GM18505 (cell line): Measurements from ENCODE around the gene CELSR1.

Experiments
- ATAC-seq: cut with Tn5 transposase; IDR thresholded peaks from one replicate; pipeline ENCODE4 v1.9.1; 2021; ENCODE audit not compliant: unreplicated experiment
- POLR2A ChIP-seq: IDR thresholded peaks from 4 replicates; pipeline ENCODE4 v1.6.1; 2011; ENCODE audit warnings: borderline replicate concordance; ENCODE audit not compliant: insufficient read depth, insufficient read length; ENCODE audit errors: extremely low read depth

The CELSR1 gene

DNA sequence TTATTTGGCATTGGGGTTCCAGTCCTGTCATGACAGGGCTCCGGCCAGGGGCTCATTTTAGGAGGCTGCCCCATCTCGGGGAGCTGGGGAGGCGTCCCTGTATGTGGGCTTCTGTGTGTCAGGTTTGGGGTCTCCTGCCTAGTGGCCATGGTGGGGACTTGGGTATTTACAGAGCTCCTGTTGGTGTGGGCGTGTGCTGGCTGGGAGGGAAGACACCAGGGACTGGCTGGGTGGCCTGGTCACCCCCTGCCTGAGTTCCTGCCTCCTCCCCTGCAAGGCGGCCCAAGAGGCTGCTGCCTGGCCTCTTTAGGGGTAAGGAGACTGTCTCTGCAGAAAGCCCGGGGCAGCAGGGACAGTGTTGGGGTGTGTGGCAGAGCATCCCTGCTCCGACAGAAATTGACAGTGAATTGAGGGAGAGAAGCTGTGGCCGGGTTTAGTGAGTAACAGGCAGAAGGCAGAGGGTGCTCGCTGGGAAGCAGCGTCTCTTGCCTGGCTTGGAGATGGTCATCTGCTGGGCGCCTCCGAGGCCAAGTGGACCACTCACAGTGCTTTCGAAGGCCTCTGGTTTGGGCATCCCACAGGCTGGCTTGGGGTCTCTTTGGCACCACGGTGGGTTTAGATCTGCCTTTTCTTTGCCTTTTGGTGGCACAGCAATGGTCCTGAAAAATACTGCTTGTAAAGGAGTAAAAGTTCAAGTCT, 42.5 kb upstream of the CELSR1 start:
- no peak for ATAC-seq

DNA sequence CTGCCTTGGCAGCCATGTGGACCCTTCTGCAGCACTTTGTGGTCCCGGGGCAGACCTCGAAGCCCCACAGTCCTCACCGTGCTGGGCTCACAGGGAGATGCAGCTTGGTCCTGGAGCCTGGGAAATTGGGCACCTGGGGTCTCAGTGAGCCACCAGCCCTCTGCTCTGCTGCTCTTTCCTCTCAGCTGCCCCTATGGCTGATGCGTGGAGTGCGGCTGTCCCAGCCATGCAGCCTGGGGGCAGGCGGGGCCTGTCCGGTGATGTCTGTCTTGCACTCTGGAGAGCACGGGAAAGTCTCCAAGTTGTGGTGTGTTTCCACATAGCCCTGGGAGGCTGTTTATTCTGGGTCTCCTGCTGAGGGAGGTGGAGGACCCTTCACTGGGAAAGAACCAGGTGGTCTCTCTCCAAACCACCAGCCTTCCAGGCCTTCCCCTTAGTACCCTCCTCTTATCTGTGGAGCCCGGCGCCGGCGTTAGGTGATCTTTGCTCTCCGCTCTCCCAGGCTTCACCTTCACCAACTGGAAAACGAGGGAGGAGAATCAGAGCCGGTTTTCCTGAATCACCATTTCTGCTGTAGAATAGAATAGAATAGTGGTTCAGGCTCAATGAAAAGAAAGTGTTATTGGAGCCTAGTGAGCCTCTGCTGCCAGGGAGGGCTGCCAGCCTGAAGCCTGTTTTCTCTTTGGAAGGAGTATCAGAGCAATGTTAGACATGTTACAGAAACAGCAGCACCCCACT, 41.6 kb upstream of the CELSR1 start:
- no peak for TF ChIP-seq POLR2A
- no peak for ATAC-seq

More for the DNA sequence above, 42.5 kb upstream of the CELSR1 start:
- no peak for TF ChIP-seq POLR2A

DNA sequence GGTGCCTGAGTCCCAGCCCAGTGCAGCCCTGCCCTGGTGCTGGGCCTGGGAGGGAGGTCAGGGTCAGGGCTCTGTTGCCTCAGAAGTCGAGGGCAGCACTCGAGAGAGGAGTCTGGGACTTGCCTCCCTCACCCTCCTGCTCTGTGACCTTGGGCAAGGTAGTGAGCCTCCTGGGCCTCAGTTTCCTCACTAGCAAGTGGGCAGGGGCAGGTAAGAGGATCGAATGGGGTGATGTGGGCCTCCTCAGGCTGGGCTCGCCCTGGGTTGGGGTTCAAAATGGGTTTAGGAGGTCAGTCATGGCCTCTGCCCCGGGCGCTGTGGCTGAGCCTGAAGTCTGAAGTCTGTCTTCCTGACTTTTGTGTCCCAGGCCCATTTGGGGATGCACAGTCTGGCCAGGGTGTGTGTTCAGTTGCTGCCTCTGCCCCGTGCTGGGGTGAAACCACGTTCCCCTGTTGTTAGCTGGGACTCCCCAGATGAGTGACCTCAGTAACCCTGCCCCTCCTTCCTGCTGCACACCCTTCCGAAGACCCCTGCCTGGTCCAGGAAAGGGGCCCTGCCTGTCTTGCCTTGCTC, 40.9 kb upstream of the CELSR1 start:
- no peak for TF ChIP-seq POLR2A
- ATAC-seq, result no peak

DNA sequence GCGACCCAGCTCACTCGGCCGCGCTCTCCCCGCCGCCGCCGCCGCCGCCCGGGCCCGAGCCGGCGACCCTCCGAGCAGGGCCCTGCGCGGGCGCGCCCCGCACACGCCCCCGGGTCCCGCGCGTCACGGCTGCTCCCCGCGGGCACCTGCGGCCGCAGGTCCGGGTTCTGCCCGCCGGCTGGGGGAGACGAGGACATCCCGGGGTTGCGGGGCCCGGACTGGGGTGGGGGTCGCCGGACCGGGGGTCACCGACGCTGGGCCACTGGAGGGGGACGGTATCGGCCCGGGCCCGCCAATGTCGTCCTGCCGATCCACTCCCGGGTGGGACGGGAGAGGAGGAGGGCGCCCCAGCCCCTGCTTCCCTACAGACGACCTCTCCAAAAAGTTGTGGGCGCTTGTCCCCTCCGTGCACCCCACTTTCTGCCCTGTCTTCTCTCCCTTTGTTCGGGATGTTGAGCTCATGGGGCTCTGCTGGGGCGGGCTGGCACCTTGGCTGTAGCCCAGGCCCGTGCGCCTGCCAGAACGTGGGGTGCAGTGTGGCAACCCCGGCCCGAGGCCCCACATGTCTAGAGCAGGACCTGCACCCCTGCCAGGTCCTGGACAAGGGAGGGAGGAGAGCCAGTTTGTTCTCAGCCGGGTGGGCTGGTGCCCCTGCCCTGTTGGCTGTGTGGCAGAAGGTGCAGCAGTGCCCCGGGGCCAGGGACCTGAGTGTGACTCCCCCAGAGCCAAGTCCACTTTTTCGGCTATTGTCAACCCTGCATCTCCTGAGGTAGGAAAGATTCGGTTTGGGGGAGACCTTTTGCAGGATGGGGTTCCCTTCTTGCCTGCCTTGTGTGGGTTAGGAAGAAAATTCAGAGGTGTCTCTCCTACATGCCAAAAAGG, 40.2 kb upstream of the CELSR1 start:
- ATAC-seq, result no peak

DNA sequence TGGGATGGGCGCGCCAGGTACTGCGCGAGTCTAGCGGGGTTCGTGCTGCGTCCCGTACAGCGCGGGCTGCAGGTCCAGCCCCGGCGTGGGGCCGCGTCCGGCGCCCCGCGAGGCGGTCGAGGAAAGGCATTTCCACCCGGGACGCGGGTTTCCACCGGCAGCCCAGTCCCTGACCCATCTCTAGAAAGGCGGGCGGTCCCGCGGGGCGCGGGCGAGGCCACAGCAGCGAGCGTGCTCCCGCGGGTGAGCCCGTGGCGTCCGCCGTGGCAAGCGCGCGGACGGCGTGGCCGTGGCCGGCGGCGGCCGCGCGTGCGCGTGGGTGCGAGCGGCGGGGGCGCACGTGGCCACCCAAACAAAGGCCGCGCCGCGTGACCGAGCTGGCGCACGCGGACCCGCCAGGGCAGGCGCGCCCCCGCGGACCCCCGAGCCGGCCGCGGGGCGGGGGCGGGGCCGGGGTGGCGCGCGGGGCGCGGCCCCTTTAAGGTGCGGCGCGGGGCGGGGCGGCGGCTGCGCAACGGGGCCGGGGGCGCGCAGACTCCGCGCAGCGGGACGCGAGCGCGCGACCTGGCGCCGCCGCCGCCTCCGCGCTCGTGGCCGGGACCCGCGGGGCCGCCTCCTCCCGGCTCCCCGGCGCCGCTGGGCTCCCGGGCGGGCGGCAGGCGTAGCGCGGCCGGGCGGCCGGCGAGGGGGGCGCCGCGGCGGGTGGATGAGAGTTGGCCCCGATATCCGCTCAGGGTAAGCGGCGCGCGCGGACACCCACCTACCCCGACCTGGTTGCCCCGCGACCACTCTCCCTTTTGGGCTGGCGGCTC, 39.3 kb upstream of the CELSR1 start:
- ATAC-seq, result no peak
- TF ChIP-seq POLR2A, result no peak

More for the DNA sequence above, 40.2 kb upstream of the CELSR1 start:
- no peak for TF ChIP-seq POLR2A

DNA sequence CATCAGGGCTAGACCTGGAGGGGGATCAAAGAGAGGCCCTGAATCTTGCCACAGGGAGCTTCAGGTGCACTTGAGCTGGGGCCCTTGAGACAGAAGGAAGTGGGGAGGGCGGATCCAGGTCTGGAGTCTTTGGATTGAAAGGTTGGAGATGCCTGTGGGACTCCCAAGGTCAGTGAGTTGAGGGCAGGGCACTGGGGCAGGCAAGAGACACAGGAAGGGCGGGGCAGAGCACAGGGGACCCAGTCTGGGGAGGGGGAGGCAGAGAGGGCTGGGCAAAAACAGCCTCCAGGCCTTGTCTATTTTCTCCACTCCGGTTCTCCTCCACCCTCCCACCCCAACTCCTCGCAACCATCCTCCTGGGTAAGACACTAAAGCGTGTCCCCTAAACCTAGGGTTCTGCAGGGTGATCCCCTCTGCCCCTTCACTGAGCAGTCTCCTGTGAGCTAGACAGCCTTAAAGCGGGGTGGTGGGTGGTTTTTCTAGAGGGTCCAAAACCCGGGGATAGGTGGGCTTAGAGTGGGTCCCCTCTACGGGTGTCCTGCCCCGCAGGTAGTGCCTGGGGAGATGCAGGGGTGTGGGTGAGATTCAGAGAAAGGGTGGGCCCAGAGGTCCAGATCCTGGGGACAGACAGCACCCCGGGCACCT, 38.6 kb upstream of the CELSR1 start:
- ATAC-seq, result no peak
- TF ChIP-seq POLR2A, result no peak

DNA sequence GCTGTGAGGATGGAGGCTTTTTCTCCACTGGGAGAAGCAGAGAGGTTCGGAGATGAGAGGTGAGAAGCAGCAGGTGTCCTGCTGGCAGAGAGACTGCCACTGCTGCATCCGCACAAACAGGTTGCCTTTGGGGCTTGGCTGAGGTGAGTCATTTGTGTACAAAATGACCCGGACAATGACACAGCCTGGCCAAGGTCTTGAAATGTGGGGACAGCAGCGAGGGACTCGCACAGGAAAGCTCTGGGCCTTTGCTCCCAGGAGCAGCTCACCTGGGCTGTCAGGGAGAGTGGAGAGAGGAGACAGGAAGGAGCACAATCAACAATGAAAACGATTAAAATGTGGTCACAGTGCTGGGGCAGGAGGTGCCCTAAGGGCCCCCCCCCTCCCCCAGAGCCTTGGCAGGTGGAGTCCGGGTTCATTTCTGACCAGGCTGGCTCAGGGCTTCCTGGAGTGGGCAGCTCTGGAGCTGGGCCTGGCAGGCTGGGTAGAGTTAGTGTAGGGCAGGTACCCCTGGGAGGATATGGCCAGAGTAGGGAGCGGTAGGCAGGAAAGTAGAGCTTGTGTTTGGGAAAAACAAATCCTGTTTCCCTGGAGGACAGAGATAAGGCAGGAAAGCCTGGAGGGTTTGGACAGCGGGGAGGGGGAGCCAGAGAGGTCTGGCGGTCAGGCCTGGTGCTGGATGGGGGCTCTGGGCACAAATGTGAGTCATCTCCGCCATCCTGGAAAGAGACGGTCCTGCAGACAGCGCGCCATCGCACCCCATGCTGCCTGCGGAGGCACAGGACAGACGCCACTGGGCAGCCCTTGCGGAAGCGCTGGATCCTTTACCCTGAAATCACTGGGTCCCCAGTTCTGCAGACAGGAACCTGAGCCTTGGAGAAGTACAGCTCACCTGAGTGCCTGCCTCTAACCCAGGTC, 37.8 kb upstream of the CELSR1 start:
- no peak for TF ChIP-seq POLR2A
- no peak for ATAC-seq

DNA sequence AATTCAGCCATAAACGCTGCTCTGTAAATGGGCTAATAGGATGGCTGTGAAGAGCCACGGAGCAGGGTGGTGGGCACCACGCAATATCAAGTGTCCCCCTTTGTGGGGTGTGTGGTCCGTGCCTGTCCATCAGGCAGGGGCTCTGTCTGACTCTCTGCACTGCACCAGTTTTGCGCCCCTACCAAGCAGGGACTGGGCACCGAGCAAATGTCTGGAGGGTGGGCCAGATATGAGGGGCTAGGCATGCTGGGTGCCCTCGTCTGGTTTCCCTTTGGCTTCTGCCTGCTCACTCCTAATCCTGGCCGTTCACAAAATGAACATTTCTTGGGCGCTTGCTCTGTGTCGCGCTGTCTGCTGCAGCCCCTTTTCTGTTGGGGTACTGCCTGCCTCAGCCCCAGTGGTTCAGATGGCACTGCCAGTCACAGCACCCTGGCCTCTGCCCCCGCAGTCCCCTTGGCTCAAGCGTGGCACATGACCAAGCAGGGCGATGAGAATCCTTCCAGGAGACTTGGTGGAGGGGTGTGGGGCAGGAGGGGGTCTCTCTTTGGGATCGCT, 37.1 kb upstream of the CELSR1 start:
- no peak for ATAC-seq
- no peak for TF ChIP-seq POLR2A

DNA sequence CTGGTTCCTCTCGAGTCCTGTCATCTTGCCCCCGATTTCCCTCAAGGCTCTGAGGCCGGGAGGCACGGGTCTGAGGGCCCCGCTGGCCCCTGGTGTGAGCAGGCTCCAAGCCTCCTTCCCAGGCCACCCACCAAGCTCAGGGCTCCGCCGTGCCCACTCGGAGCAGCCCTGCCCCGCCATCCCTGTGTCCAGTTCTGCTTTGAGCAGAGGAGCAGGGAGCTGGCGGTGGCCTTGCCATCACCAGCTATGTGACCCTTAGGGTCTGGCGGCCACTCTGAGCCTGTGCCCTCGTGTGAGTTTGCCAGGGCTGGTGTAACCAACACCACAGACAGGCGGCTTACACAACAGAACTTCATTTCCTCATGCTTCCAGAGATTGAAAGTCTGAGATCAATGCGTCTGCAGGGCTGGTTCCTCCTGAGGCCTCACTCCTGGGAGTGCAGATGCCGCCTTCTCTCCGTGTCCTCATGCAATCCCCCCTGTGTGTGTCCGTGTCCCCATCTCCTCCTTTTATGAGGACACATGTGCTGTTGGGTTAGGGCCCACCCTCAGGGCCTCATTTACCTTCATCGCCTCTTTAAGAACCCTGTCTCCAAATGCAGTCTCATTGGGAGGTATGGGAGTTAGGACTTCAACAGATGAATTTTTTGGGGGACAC, 36.5 kb upstream of the CELSR1 start:
- TF ChIP-seq POLR2A, result no peak
- no peak for ATAC-seq
